ENCODE data around the gene C14orf119.

C14orf119 gene

GRCh38 chr14:23095196-23096108 lies at the start of gene C14orf119:
Gene C14orf119 (plus strand): TSS chr14:23095505. CDS start chr14:23097659, 2,154 bp downstream.
- no peak for TF ChIP-seq CTCF (conservative IDR thresholded peaks at IDR 0.05; ENCODE audit: low read depth)
- POLR2A ChIA-PET (ENCODE audit: low non-redundant PET) = interaction anchor here (0.6 to 1.7 kb wide), 3 partner anchors 16 to 87 kb away, joined by 3 to 5 read pairs (median 4); no protein-coding TSS in a partner anchor
- CTCF ChIA-PET = interaction anchor here (0.6 to 2.1 kb wide), 6 partner anchors 18 to 66 kb away, joined by 3 to 12 read pairs (median 6); no protein-coding TSS in a partner anchor
- peak; percentile 100 for DNase-seq (ENCODE audit: low spot score)
- H3K27ac ChIP-seq = peak within 1 kb of the TSS; percentile 96

- ChIA-PET POLR2A (ENCODE audit: low non-redundant PET) (no interaction called here), CTCF (interaction anchor here (0.6 to 1.0 kb wide), 2 partner anchors 8 to 36 kb away, joined by 3 to 5 read pairs; no protein-coding TSS in a partner anchor)
- peak overlapping the region; percentile 28; the same call in 1 of the 2 replicates for H3K27ac ChIP-seq
- TF ChIP-seq CTCF (conservative IDR thresholded peaks at IDR 0.05; ENCODE audit: low read depth) = no peak
- no peak for DNase-seq (ENCODE audit: low spot score)
Measured at GRCh38 chr14:23047034-23047634, 48.2 kb upstream of the C14orf119 start.

- DNase-seq (ENCODE audit: low spot score) = no peak
- POLR2A ChIA-PET (ENCODE audit: low non-redundant PET) = no interaction called here
Measured at GRCh38 chr14:23047751-23048693, 47.3 kb upstream of the C14orf119 start.

GRCh38 chr14:23049011-23049410 lies 46.3 kb upstream of the C14orf119 start:
- no peak overlapping the region for H3K27ac ChIP-seq
- POLR2A ChIA-PET (ENCODE audit: low non-redundant PET) = interaction anchor here (0.6 kb wide), 1 partner anchor 23 kb away, joined by 3 read pairs; no protein-coding TSS in a partner anchor
- CTCF ChIA-PET = interaction anchor here (1.7 kb wide), 1 partner anchor 9 kb away, joined by 6 read pairs; the partner anchor contains the start of gene CDH24
- no peak for DNase-seq (ENCODE audit: low spot score)
- TF ChIP-seq CTCF (conservative IDR thresholded peaks at IDR 0.05; ENCODE audit: low read depth) = no peak

More at GRCh38 chr14:23047751-23048693, 47.3 kb upstream of the C14orf119 start:
- CTCF ChIA-PET = interaction anchor here (0.6 to 1.7 kb wide), 2 partner anchors 10 to 36 kb away, joined by 3 to 6 read pairs; partner anchors contain the start of gene CDH24
- no peak for TF ChIP-seq CTCF (conservative IDR thresholded peaks at IDR 0.05; ENCODE audit: low read depth)
- H3K27ac ChIP-seq = 0 out of 2 replicates have a peak overlapping the region, but pooled peaks have one; percentile 28

- TF ChIP-seq CTCF (conservative IDR thresholded peaks at IDR 0.05; ENCODE audit: low read depth) = no peak
- CTCF ChIA-PET = interaction anchor here (0.7 to 1.1 kb wide), 3 partner anchors 69 to 87 kb away, joined by 3 read pairs; no protein-coding TSS in a partner anchor
- no peak for DNase-seq (ENCODE audit: low spot score)
- H3K27ac ChIP-seq = peak overlapping the region; percentile 46
- POLR2A ChIA-PET (ENCODE audit: low non-redundant PET) = no interaction called here
Measured at GRCh38 chr14:23051141-23052057, 43.9 kb upstream of the C14orf119 start.
